Liver (tissue), 9 donors: ENCODE results near the gene DPYD. TPM values are rescaled to one million over a fixed set of nuclear protein-coding genes. Genes with fewer than 3 reads are reported as not detected.

Experiments used
- DNase-seq: peaks from one replicate; pipeline ENCODE4 v3.0.0-alpha.2; 2017; ENCODE audit warnings: low spot score
- H3K27ac ChIP-seq, 2 donors: one replicate each; pipeline ENCODE4 v1.7.0; 2013; ENCODE audit warnings: inconsistent platforms in 2 of 2, low read length in 2 of 2, control low read depth in 1 of 2, low read depth in 1 of 2, mild to moderate bottlenecking in 1 of 2
- H3K27me3 ChIP-seq, 4 donors: one replicate each; pipeline versions ENCODE4 v1.6.1 to v1.7.0; 2013; ENCODE audit warnings: low read length in 3 of 4, inconsistent platforms in 1 of 4, mild to moderate bottlenecking in 1 of 4, moderate library complexity in 1 of 4; ENCODE audit not compliant: control insufficient read depth in 4 of 4, insufficient read depth in 4 of 4
- H3K36me3 ChIP-seq, 4 donors: one replicate each; pipeline versions ENCODE4 v1.6.1 to v1.7.0; 2013; ENCODE audit warnings: low read length in 3 of 4, mild to moderate bottlenecking in 3 of 4, low read depth in 1 of 4, moderate library complexity in 1 of 4; ENCODE audit not compliant: control insufficient read depth in 4 of 4, insufficient read depth in 3 of 4
- H3K4me1 ChIP-seq, 4 donors: one replicate each; pipeline versions ENCODE4 v1.6.1 to v1.7.0; 2013; ENCODE audit warnings: low read length in 3 of 4, mild to moderate bottlenecking in 3 of 4, moderate library complexity in 1 of 4; ENCODE audit not compliant: control insufficient read depth in 4 of 4, insufficient read depth in 4 of 4
- H3K4me3 ChIP-seq, 3 donors: one replicate each; pipeline versions ENCODE4 v1.6.1 to v1.7.0; 2013; ENCODE audit warnings: low read length in 3 of 3, control low read depth in 1 of 3, low read depth in 1 of 3, mild to moderate bottlenecking in 1 of 3
- H3K9ac ChIP-seq, 2 donors: one replicate each; pipeline ENCODE4 v1.7.0; 2013; ENCODE audit warnings: low read length in 2 of 2, mild to moderate bottlenecking in 2 of 2, moderate library complexity in 2 of 2, control low read depth in 1 of 2, low read depth in 1 of 2
- H3K9me3 ChIP-seq, 4 donors: one replicate each; pipeline versions ENCODE4 v1.6.1 to v1.7.0; 2013; ENCODE audit warnings: low read length in 3 of 4; ENCODE audit not compliant: control insufficient read depth in 4 of 4
- EGR1 ChIP-seq, 2 donors: IDR thresholded peaks; 2 replicates each; pipeline ENCODE4 v1.6.1; 2016 to 2018; ENCODE audit warnings: antibody characterized with exemption in 2 of 2, low read depth in 2 of 2
- FOXA1 ChIP-seq: IDR thresholded peaks from 2 replicates; pipeline ENCODE4 v1.6.1; 2016; ENCODE audit warnings: antibody characterized with exemption
- FOXA2 ChIP-seq: IDR thresholded peaks from 2 replicates; pipeline ENCODE4 v1.6.1; 2016; ENCODE audit warnings: antibody characterized with exemption
- GABPA ChIP-seq, 2 donors: IDR thresholded peaks in 1 of 2; conservative IDR thresholded peaks in 1 of 2; 2 replicates each; pipeline ENCODE4 v1.6.1; 2016; ENCODE audit warnings: antibody characterized with exemption in 2 of 2, mild to moderate bottlenecking in 1 of 2, moderate library complexity in 1 of 2
- HNF4A ChIP-seq, 2 donors: conservative IDR thresholded peaks; 2 replicates each; pipeline ENCODE4 v1.6.1; 2016; ENCODE audit warnings: antibody characterized with exemption in 2 of 2, mild to moderate bottlenecking in 2 of 2
- HNF4G ChIP-seq: IDR thresholded peaks from 2 replicates; pipeline ENCODE4 v1.6.1; 2016; ENCODE audit warnings: antibody characterized with exemption
- JUND ChIP-seq, 2 donors: IDR thresholded peaks; 2 replicates each; pipeline ENCODE4 v1.6.1; 2016; ENCODE audit warnings: antibody characterized with exemption in 2 of 2
- MAX ChIP-seq: IDR thresholded peaks from 2 replicates; pipeline ENCODE4 v1.6.1; 2016; ENCODE audit warnings: antibody characterized with exemption
- NR2F2 ChIP-seq: IDR thresholded peaks from 2 replicates; pipeline ENCODE4 v1.6.1; 2016; ENCODE audit warnings: antibody characterized with exemption
- REST ChIP-seq: IDR thresholded peaks from 2 replicates; pipeline ENCODE4 v1.6.1; 2016; ENCODE audit warnings: antibody characterized with exemption, mild to moderate bottlenecking
- RXRA ChIP-seq, 2 donors: IDR thresholded peaks; 2 replicates each; pipeline ENCODE4 v1.6.1; 2017 to 2018; ENCODE audit warnings: antibody characterized with exemption in 2 of 2, mild to moderate bottlenecking in 1 of 2
- SP1 ChIP-seq: IDR thresholded peaks from 2 replicates; pipeline ENCODE4 v1.6.1; 2018; ENCODE audit warnings: antibody characterized with exemption, mild to moderate bottlenecking
- TAF1 ChIP-seq: conservative IDR thresholded peaks from 2 replicates; pipeline ENCODE4 v1.6.1; 2016; ENCODE audit warnings: antibody characterized with exemption, mild to moderate bottlenecking
- YY1 ChIP-seq: IDR thresholded peaks from 2 replicates; pipeline ENCODE4 v1.6.1; 2016; ENCODE audit warnings: antibody characterized with exemption, mild to moderate bottlenecking
- polyA plus RNA-seq, 2 donors: library from polyadenylated mRNA; stranded (reverse) in 1 of 2; unstranded in 1 of 2; fragments of 200-250 nt in 1 of 2; fragments of >200 nt in 1 of 2; fragmentation: Nextera tagmentation in 1 of 2; extraction: Ambion mirVana in 1 of 2; gene quantifications; one replicate each; pipeline versions ENCODE4 v1.2.1 to v1.2.3, GENCODE V29; 2013 to 2015
- total RNA-seq, 2 donors: library from RNA; depleted of rRNA; stranded (reverse); fragments of >200 nt; gene quantifications; one replicate each; pipeline ENCODE4 v1.2.3, GENCODE V29; 2014
- TF ChIP-seq, protein P1 (sequence below): fragments of 150-350 bp; IDR thresholded peaks from 2 replicates; pipeline ENCODE4 v1.5.1; 2017; ENCODE audit warnings: improper control_type of control experiment, low read depth, low read length; ENCODE audit not compliant: missing input control
- TF ChIP-seq, protein P2 (sequence below): IDR thresholded peaks from 2 replicates; pipeline ENCODE4 v1.6.1; 2016; ENCODE audit warnings: antibody characterized with exemption
- TF ChIP-seq, protein P3 (sequence below): IDR thresholded peaks from 2 replicates; pipeline ENCODE4 v1.6.1; 2016; ENCODE audit warnings: antibody characterized with exemption
- donor health status: healthy.
- donor health status: healthy.
- donor health status: healthy.
- donor health status: healthy.
- donor health status: healthy.

The DPYD gene
- total and polyA plus RNA-seq, 4 donors, result 16.2 to 142 (median 47.0) TPM

DNA sequence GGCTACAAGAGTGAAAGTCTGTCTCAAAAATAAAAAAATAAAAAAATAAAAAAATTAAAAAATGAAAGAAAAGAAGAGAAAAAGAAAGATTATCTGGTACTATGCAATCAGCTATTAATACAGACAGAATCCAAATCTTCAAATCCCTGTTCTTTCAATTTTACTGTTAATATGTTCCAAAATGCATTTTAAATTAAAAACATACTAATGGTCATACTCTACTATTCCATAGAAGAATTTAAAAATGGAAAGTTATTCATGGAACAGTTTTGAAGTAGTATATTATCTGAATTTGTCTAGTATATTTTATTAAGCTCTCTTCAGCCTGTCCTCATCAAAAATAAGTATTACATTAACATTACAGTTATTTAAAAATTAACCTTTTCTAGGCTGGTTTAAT is 769.2 kb downstream of the DPYD start:
- Histone ChIP-seq H3K9ac (no peak overlapping the region), H3K27me3 (no peaks in the 10 kb centered on the region), H3K4me3 (no peak overlapping the region), H3K4me1 (no peaks in the 10 kb centered on the region), H3K9me3 (no peaks in the 10 kb centered on the region), H3K36me3 (peaks cover 0 to 3% (median 0%) of the 10 kb centered on the region in 4 donors), H3K27ac (no peak overlapping the region)
- no peak for DNase-seq
- no peak for TF ChIP-seq RXRA (IDR thresholded peaks at IDR 0.05)
- TF ChIP-seq, protein P1, sequence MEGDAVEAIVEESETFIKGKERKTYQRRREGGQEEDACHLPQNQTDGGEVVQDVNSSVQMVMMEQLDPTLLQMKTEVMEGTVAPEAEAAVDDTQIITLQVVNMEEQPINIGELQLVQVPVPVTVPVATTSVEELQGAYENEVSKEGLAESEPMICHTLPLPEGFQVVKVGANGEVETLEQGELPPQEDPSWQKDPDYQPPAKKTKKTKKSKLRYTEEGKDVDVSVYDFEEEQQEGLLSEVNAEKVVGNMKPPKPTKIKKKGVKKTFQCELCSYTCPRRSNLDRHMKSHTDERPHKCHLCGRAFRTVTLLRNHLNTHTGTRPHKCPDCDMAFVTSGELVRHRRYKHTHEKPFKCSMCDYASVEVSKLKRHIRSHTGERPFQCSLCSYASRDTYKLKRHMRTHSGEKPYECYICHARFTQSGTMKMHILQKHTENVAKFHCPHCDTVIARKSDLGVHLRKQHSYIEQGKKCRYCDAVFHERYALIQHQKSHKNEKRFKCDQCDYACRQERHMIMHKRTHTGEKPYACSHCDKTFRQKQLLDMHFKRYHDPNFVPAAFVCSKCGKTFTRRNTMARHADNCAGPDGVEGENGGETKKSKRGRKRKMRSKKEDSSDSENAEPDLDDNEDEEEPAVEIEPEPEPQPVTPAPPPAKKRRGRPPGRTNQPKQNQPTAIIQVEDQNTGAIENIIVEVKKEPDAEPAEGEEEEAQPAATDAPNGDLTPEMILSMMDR, result no peak
- no peak for TF ChIP-seq REST
- TF ChIP-seq, protein P2, sequence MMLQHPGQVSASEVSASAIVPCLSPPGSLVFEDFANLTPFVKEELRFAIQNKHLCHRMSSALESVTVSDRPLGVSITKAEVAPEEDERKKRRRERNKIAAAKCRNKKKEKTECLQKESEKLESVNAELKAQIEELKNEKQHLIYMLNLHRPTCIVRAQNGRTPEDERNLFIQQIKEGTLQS, result no peak
- no peak for TF ChIP-seq HNF4A (conservative IDR thresholded peaks at IDR 0.05)
- no peak for TF ChIP-seq TAF1
- TF ChIP-seq FOXA1, result no peak
- no peak for TF ChIP-seq JUND (IDR thresholded peaks at IDR 0.05)
- TF ChIP-seq FOXA2, result no peak
- no peak for TF ChIP-seq YY1
- TF ChIP-seq HNF4G, result no peak
- TF ChIP-seq, protein P3, sequence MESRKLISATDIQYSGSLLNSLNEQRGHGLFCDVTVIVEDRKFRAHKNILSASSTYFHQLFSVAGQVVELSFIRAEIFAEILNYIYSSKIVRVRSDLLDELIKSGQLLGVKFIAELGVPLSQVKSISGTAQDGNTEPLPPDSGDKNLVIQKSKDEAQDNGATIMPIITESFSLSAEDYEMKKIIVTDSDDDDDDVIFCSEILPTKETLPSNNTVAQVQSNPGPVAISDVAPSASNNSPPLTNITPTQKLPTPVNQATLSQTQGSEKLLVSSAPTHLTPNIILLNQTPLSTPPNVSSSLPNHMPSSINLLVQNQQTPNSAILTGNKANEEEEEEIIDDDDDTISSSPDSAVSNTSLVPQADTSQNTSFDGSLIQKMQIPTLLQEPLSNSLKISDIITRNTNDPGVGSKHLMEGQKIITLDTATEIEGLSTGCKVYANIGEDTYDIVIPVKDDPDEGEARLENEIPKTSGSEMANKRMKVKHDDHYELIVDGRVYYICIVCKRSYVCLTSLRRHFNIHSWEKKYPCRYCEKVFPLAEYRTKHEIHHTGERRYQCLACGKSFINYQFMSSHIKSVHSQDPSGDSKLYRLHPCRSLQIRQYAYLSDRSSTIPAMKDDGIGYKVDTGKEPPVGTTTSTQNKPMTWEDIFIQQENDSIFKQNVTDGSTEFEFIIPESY, result no peak
- TF ChIP-seq EGR1 (IDR thresholded peaks at IDR 0.05; ENCODE audit: low read depth in 2 of 2), result no peak
- no peak for TF ChIP-seq MAX
- no peak for TF ChIP-seq SP1
- TF ChIP-seq NR2F2, result no peak
- no peak for TF ChIP-seq GABPA (IDR thresholded peaks at IDR 0.05 in 1 of 2, conservative IDR thresholded peaks at IDR 0.05 in 1 of 2)
